IMR-90 (cell line): ENCODE results near the gene DPP10. TPM values are rescaled to one million over a fixed set of nuclear protein-coding genes. Genes with fewer than 3 reads are reported as not detected.

Experiments used
- ATAC-seq: fragments of 200-7000 bp; cut with Tn5 transposase; 2 replicates; pipeline ENCODE4 v1.9.1; 2020; ENCODE audit warnings: low read depth, mild to moderate bottlenecking, moderate library complexity
- BruUV-seq: library from RNA; stranded (reverse); fragments of 400-500 nt; replicated peaks from 2 replicates; lab custom pipeline; 2021; lab: Mats Ljungman, UMichigan
- CTCF ChIA-PET: fragments of 300-600 bp; formaldehyde crosslinking; extraction: SDS; loops from one replicate; lab custom pipeline; 2021; ENCODE audit warnings: antibody characterized with exemption; lab: Yijun Ruan, JAX
- POLR2A ChIA-PET: fragments of 300-600 bp; sonication (Branson Sonifier 250); formaldehyde crosslinking; loops from one replicate; lab custom pipeline; 2022; ENCODE audit warnings: antibody characterized with exemption; ENCODE audit not compliant: unreplicated experiment; lab: Charles Lee
- DNase-seq: peaks from one replicate; pipeline ENCODE4 v3.0.0; 2013
- H2AFZ ChIP-seq: replicated peaks from 2 replicates; pipeline ENCODE3; 2013; ENCODE audit warnings: low read length, mild to moderate bottlenecking; ENCODE audit not compliant: poor library complexity
- H2AK5ac ChIP-seq: 2 replicates; pipeline ENCODE4 v1.6.1; 2013; ENCODE audit warnings: low read depth, low read length, inconsistent platforms
- H2AK9ac ChIP-seq: replicated peaks from 2 replicates; pipeline ENCODE3; 2013; ENCODE audit warnings: mild to moderate bottlenecking, low read depth, low read length, moderate library complexity; ENCODE audit not compliant: poor library complexity
- H2BK120ac ChIP-seq: 2 replicates; pipeline ENCODE4 v1.6.1; 2013; ENCODE audit warnings: low read depth, low read length, inconsistent platforms
- H2BK15ac ChIP-seq: 3 replicates; pipeline ENCODE4 v1.6.1; 2013; ENCODE audit warnings: low read depth, low read length, inconsistent platforms
- H2BK20ac ChIP-seq: 2 replicates; pipeline ENCODE4 v1.6.1; 2013; ENCODE audit warnings: low read depth, mild to moderate bottlenecking, inconsistent platforms, low read length, moderate library complexity
- H2BK5ac ChIP-seq: 2 replicates; pipeline ENCODE4 v1.6.1; 2013; ENCODE audit warnings: mild to moderate bottlenecking, low read depth, low read length, inconsistent platforms; ENCODE audit not compliant: poor library complexity, severe bottlenecking
- H3K14ac ChIP-seq: replicated peaks from 2 replicates; pipeline ENCODE4 v1.6.1; 2013; ENCODE audit warnings: low read depth, low read length, inconsistent platforms
- H3K18ac ChIP-seq: 2 replicates; pipeline ENCODE4 v1.6.1; 2013; ENCODE audit warnings: low read depth, low read length, control low read depth
- H3K23ac ChIP-seq: 2 replicates; pipeline ENCODE4 v1.6.1; 2013; ENCODE audit warnings: low read depth, low read length, inconsistent platforms
- H3K27ac ChIP-seq: 2 replicates; pipeline ENCODE4 v1.5.1; 2013; ENCODE audit warnings: mild to moderate bottlenecking, control low read depth, low read length; ENCODE audit not compliant: insufficient read depth
- H3K27me3 ChIP-seq: 2 replicates; pipeline ENCODE4 v1.6.1; 2013; ENCODE audit warnings: low read length; ENCODE audit not compliant: control insufficient read depth, insufficient read depth
- H3K36me3 ChIP-seq: 2 replicates; pipeline ENCODE4 v1.6.1; 2013; ENCODE audit warnings: low read length, mixed read lengths; ENCODE audit not compliant: control insufficient read depth, insufficient read depth
- H3K4ac ChIP-seq: 2 replicates; pipeline ENCODE4 v1.6.1; 2013; ENCODE audit warnings: low read depth, low read length, inconsistent platforms
- H3K4me1 ChIP-seq: 2 replicates; pipeline ENCODE4 v1.6.1; 2013; ENCODE audit warnings: low read length, mixed read lengths; ENCODE audit not compliant: control insufficient read depth, insufficient read depth
- H3K4me2 ChIP-seq: 2 replicates; pipeline ENCODE4 v1.6.1; 2013; ENCODE audit warnings: low read depth, mild to moderate bottlenecking, control low read depth, low read length, moderate library complexity
- H3K4me3 ChIP-seq: 2 replicates; pipeline ENCODE4 v1.5.1; 2013; ENCODE audit warnings: low read depth, mild to moderate bottlenecking, control low read depth, low read length, moderate library complexity; ENCODE audit not compliant: insufficient read depth
- H3K56ac ChIP-seq: 2 replicates; pipeline ENCODE4 v1.6.1; 2013; ENCODE audit warnings: low read length, inconsistent platforms; ENCODE audit not compliant: insufficient read depth; ENCODE audit errors: extremely low read depth
- H3K79me1 ChIP-seq, 2 experiments: 2 replicates each; pipeline ENCODE4 v1.6.1; 2013; ENCODE audit warnings: low read length in 2 of 2, inconsistent platforms in 1 of 2, low read depth in 1 of 2
- H3K9ac ChIP-seq: 2 replicates; pipeline ENCODE4 v1.6.1; 2013; ENCODE audit warnings: low read depth, low read length, control low read depth
- H3K9me1 ChIP-seq: 2 replicates; pipeline ENCODE4 v1.6.1; 2013; ENCODE audit warnings: low read length, inconsistent platforms; ENCODE audit not compliant: insufficient read depth
- H3K9me3 ChIP-seq: 2 replicates; pipeline ENCODE4 v1.6.1; 2013; ENCODE audit warnings: low read length; ENCODE audit not compliant: control insufficient read depth, insufficient read depth
- H4K20me1 ChIP-seq: 2 replicates; pipeline ENCODE4 v1.6.1; 2013; ENCODE audit warnings: low read length, inconsistent platforms; ENCODE audit not compliant: insufficient read depth
- H4K5ac ChIP-seq: 2 replicates; pipeline ENCODE4 v1.6.1; 2013; ENCODE audit warnings: mild to moderate bottlenecking, low read depth, low read length, control low read depth
- H4K8ac ChIP-seq, 2 experiments: 2 replicates each; pipeline ENCODE4 v1.6.1; 2013; ENCODE audit warnings: low read depth in 2 of 2, low read length in 2 of 2, control low read depth in 1 of 2, inconsistent platforms in 1 of 2
- H4K91ac ChIP-seq: 2 replicates; pipeline ENCODE4 v1.6.1; 2013; ENCODE audit warnings: low read depth, low read length, inconsistent platforms; ENCODE audit not compliant: insufficient read depth
- CEBPB ChIP-seq: IDR thresholded peaks from 2 replicates; pipeline ENCODE4 v1.6.1; 2012; ENCODE audit warnings: low read depth, low read length, improper control_type of control experiment
- CHD1 ChIP-seq: IDR thresholded peaks from 2 replicates; pipeline ENCODE4 v1.6.1; 2012; ENCODE audit warnings: low read depth, low read length, improper control_type of control experiment
- FOS ChIP-seq: fragments of 150-350 bp; IDR thresholded peaks from 2 replicates; pipeline ENCODE4 v1.6.1; 2016; ENCODE audit warnings: low read depth, low read length
- MAZ ChIP-seq: IDR thresholded peaks from 2 replicates; pipeline ENCODE4 v1.6.1; 2012; ENCODE audit warnings: low read depth, mild to moderate bottlenecking, low read length, improper control_type of control experiment, moderate library complexity, borderline replicate concordance
- NFE2L2 ChIP-seq: fragments of 150-350 bp; IDR thresholded peaks from 2 replicates; pipeline ENCODE4 v1.6.1; 2016; ENCODE audit warnings: low read depth, mild to moderate bottlenecking, low read length
- POLR2A ChIP-seq: IDR thresholded peaks from 2 replicates; pipeline ENCODE4 v1.6.1; 2012; ENCODE audit warnings: mild to moderate bottlenecking, low read depth, low read length
- RAD21 ChIP-seq: IDR thresholded peaks from 2 replicates; pipeline ENCODE4 v1.6.1; 2012; ENCODE audit warnings: low read length, improper control_type of control experiment
- RFX5 ChIP-seq: IDR thresholded peaks from 2 replicates; pipeline ENCODE4 v1.8.0; 2012; ENCODE audit warnings: low read depth, mild to moderate bottlenecking, low read length, moderate library complexity
- SMC3 ChIP-seq: fragments of 150-350 bp; IDR thresholded peaks from 2 replicates; pipeline ENCODE4 v1.6.1; 2016; ENCODE audit warnings: low read depth, mild to moderate bottlenecking, antibody characterized with exemption, low read length, moderate library complexity
- WGBS, 2 experiments: methylation state at CpG; one replicate each; pipeline versions ENCODE4 v1.1.5 to v1.1.7; 2013; ENCODE audit warnings: missing lambda C conversion rate in 2 of 2; ENCODE audit not compliant: insufficient read length in 1 of 2; ENCODE audit errors: extremely low coverage in 2 of 2; 5-methylcytosine and 5-hydroxymethylcytosine counted together
- dilution Hi-C: fragments of 300-500 bp; cut with HindIII; formaldehyde crosslinking; loops from one replicate; pipeline ENCODE4 v1.14.3; 2018; ENCODE audit warnings: low sequenced_read_pairs; ENCODE audit not compliant: unreplicated experiment
- in situ Hi-C: fragments of 300-500 bp; cut with MboI; formaldehyde crosslinking; loops from 3 replicates; pipeline ENCODE4 v1.14.3; 2019; ENCODE audit warnings: low sequenced_read_pairs, inconsistent platforms, mixed read lengths
- intact Hi-C: fragments of 100-400 bp; cut with micrococcal nuclease; formaldehyde crosslinking; loops from 2 replicates; pipeline ENCODE4 v1.10.0; 2022
- polyA plus RNA-seq, 3 experiments: library from polyadenylated mRNA; depleted of rRNA; stranded (reverse); fragments of >200 nt; gene quantifications; 2 replicates each; pipeline ENCODE4 v1.2.3, GENCODE V29; 2012; ENCODE audit warnings: low replicate concordance in 1 of 3
- total RNA-seq: library from RNA; depleted of rRNA; stranded (reverse); fragments of >200 nt; gene quantifications from 2 replicates; pipeline ENCODE4 v1.2.3, GENCODE V29; 2012
- TF ChIP-seq, protein P1 (sequence below): fragments of 150-350 bp; IDR thresholded peaks from 2 replicates; pipeline ENCODE4 v1.6.1; 2016; ENCODE audit warnings: low read depth, mild to moderate bottlenecking, low read length, moderate library complexity, borderline replicate concordance
- TF ChIP-seq, protein P2 (sequence below): conservative IDR thresholded peaks from 2 replicates; pipeline ENCODE4 v1.5.1; 2012; ENCODE audit warnings: mild to moderate bottlenecking, low read depth, low read length, improper control_type of control experiment

Gene DPP10
- total and polyA plus RNA-seq, 2 of the 4 experiments (the other 2 are of a cell fraction) = not detected

DNA sequence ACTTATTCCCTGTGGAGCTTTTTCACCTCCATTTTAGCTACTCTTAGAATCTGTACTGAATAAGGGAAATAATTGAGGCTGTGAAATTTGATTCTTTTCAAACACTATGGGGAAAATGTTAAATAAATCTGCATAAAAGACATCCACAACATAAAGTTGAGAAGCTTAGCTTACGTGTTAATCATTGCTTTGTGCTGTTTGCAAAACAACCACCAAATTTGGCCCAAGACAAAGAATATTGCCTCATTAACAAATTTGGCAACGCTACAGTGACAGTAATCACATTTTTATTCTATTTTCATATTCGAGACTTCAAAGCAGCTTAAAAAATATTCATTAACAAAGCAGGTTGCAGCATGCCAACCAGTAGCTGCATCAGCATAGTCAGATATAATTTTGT is 437.6 kb downstream of the DPP10 start:
- no TSS peak for BruUV-seq

More for the DNA sequence above, 437.6 kb downstream of the DPP10 start:
- WGBS, 2 experiments = no CpG with 5 or more reads among the region's 3 CpGs
- Histone ChIP-seq H2BK15ac (no peak overlapping the region), H2AFZ (no peak overlapping the region), H3K4ac (no peak overlapping the region), H2BK20ac (no peak overlapping the region), H3K18ac (no peak overlapping the region), H4K8ac (no peak overlapping the region), H3K27me3 (no peaks in the 10 kb centered on the region), H4K5ac (no peak overlapping the region), H3K14ac (no peak overlapping the region), H3K9me1 (no peaks in the 10 kb centered on the region), H3K9ac (no peak overlapping the region), H2AK5ac (no peak overlapping the region), H3K79me1 (no peaks in the 10 kb centered on the region), H3K4me1 (no peaks in the 10 kb centered on the region), H4K20me1 (no peaks in the 10 kb centered on the region), H3K23ac (no peak overlapping the region), H2BK5ac (no peak overlapping the region), H4K91ac (no peak overlapping the region), H3K4me2 (no peak overlapping the region), H3K27ac (no peak overlapping the region), H2AK9ac (no peak overlapping the region), H2BK120ac (no peak overlapping the region), H3K4me3 (no peak overlapping the region), H3K36me3 (no peaks in the 10 kb centered on the region), H3K9me3 (no peaks in the 10 kb centered on the region; the same call in 1 of the 2 replicates), H3K56ac (no peak overlapping the region)
- DNase-seq = no peak
- TF ChIP-seq SMC3 (no peak), NFE2L2 (no peak), CEBPB (no peak), MAZ (no peak), CHD1 (no peak), FOS (no peak), RFX5 (no peak), POLR2A (no peak), RAD21 (no peak)
- TF ChIP-seq, protein P1, sequence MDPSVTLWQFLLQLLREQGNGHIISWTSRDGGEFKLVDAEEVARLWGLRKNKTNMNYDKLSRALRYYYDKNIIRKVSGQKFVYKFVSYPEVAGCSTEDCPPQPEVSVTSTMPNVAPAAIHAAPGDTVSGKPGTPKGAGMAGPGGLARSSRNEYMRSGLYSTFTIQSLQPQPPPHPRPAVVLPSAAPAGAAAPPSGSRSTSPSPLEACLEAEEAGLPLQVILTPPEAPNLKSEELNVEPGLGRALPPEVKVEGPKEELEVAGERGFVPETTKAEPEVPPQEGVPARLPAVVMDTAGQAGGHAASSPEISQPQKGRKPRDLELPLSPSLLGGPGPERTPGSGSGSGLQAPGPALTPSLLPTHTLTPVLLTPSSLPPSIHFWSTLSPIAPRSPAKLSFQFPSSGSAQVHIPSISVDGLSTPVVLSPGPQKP = no peak
- TF ChIP-seq, protein P2, sequence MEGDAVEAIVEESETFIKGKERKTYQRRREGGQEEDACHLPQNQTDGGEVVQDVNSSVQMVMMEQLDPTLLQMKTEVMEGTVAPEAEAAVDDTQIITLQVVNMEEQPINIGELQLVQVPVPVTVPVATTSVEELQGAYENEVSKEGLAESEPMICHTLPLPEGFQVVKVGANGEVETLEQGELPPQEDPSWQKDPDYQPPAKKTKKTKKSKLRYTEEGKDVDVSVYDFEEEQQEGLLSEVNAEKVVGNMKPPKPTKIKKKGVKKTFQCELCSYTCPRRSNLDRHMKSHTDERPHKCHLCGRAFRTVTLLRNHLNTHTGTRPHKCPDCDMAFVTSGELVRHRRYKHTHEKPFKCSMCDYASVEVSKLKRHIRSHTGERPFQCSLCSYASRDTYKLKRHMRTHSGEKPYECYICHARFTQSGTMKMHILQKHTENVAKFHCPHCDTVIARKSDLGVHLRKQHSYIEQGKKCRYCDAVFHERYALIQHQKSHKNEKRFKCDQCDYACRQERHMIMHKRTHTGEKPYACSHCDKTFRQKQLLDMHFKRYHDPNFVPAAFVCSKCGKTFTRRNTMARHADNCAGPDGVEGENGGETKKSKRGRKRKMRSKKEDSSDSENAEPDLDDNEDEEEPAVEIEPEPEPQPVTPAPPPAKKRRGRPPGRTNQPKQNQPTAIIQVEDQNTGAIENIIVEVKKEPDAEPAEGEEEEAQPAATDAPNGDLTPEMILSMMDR = no peak
- in situ Hi-C loops (no loop called here), dilution Hi-C loops (no loop called here), intact Hi-C loops (no loop called here)
- no peak for ATAC-seq
- POLR2A ChIA-PET = no interaction called here
- CTCF ChIA-PET = no interaction called here
